Kidney (tissue), 14 donors: ENCODE data around the gene BEAN1. TPM values are rescaled to one million over a fixed set of nuclear protein-coding genes. Genes with fewer than 3 reads are reported as not detected.

Experiments
- DNase-seq, 5 donors: peaks; one replicate each; pipeline ENCODE4 v3.0.0-alpha.2; 2013 to 2020
- FAIRE-seq: peaks from 2 replicates; lab custom pipeline; 2012; peaks lifted over from hg19 to GRCh38; lab: Jason Lieb, UNC
- H3K27ac ChIP-seq, 2 donors: one replicate each; pipeline ENCODE4 v1.7.0; 2013; ENCODE audit warnings: low read depth in 2 of 2, low read length in 2 of 2, inconsistent platforms in 1 of 2
- H3K27me3 ChIP-seq: one replicate; pipeline ENCODE4 v1.7.1; 2013; ENCODE audit warnings: low read length, inconsistent platforms; ENCODE audit not compliant: control insufficient read depth, insufficient read depth
- H3K36me3 ChIP-seq, 3 donors: one replicate each; pipeline versions ENCODE4 v1.7.0 to v1.7.1; 2013; ENCODE audit warnings: low read length in 3 of 3, control low read depth in 1 of 3, inconsistent platforms in 1 of 3; ENCODE audit not compliant: insufficient read depth in 3 of 3, control insufficient read depth in 2 of 3
- H3K4me1 ChIP-seq, 3 donors: one replicate each; pipeline versions ENCODE4 v1.7.0 to v1.7.1; 2013; ENCODE audit warnings: low read length in 3 of 3, inconsistent platforms in 1 of 3, low read depth in 1 of 3; ENCODE audit not compliant: control insufficient read depth in 2 of 3, insufficient read depth in 2 of 3
- H3K4me3 ChIP-seq, 3 donors: one replicate each; pipeline versions ENCODE4 v1.7.0 to v1.8.1; 2013; ENCODE audit warnings: low read length in 3 of 3, control low read depth in 1 of 3, inconsistent platforms in 1 of 3
- H3K9ac ChIP-seq, 3 donors: one replicate each; pipeline versions ENCODE4 v1.7.0 to v1.7.1; 2013; ENCODE audit warnings: low read length in 3 of 3, control low read depth in 1 of 3, inconsistent platforms in 1 of 3
- H3K9me3 ChIP-seq, 3 donors: one replicate each; pipeline versions ENCODE4 v1.7.0 to v1.7.1; 2013; ENCODE audit warnings: low read length in 3 of 3, control low read depth in 1 of 3, inconsistent platforms in 1 of 3; ENCODE audit not compliant: control insufficient read depth in 2 of 3, insufficient read depth in 1 of 3
- CTCF ChIP-seq: IDR thresholded peaks from 3 replicates; pipeline ENCODE4 v1.5.1; 2012; ENCODE audit warnings: mild to moderate bottlenecking, moderate library complexity, borderline replicate concordance; ENCODE audit not compliant: insufficient read depth; ENCODE audit errors: extremely low read depth
- intact Hi-C: fragments of 100-400 bp; cut with DNase I; formaldehyde crosslinking; loops from one replicate; pipeline ENCODE4 v1.11.1; 2022
- polyA plus RNA-seq: library from polyadenylated mRNA; stranded (reverse); fragments of 350-450 nt; fragmentation: Illumina TruSeq; extraction: RNeasy Lipid Tissue Mini Kit (QIAGEN cat#74804); gene quantifications from one replicate; pipeline ENCODE4 v1.2.3, GENCODE V29; 2014; ENCODE audit warnings: low read depth, low replicate concordance; ENCODE audit not compliant: insufficient read depth
- total RNA-seq: library from RNA; stranded (reverse); fragmentation: NEBNext Ultra II Directional; extraction: Animal tissue kit (Norgen Biotek cat#: 25700); gene quantifications from one replicate; pipeline ENCODE4 v1.2.1, GENCODE V29; 2021
- donor health status: control.
- donor health status: control.
- donor health status: control.
- donor health status: control.
- donor health status: control.
- donor health status: DM: yes; HTN: yes; CAD: no.
- donor health status: Normal renal cell carcinoma (clear cell type).

BEAN1 gene
- total and polyA plus RNA-seq, 2 donors from 2014 or later: 0.47 to 2.4 TPM

GRCh38 chr16:66517586-66518263 lies 90.6 kb downstream of the BEAN1 start:
- Histone ChIP-seq H3K4me1 (peaks cover 6 to 40% (median 34%) of the 10 kb centered on the region in 3 donors), H3K4me3 (peak overlapping the region in 1 of 3 donors; percentile 27), H3K9ac (peak overlapping the region in 1 of 3 donors; percentile 87), H3K9me3 (no peaks in the 10 kb centered on the region), H3K36me3 (peaks cover 2 to 16% (median 3%) of the 10 kb centered on the region in 3 donors), H3K27ac (peak overlapping the region; percentile 96 to 98), H3K27me3 (no peaks in the 10 kb centered on the region)
- TF ChIP-seq CTCF: no peak
- no peak for DNase-seq
- FAIRE-seq: no peak
- intact Hi-C loops: no loop called here

GRCh38 chr16:66519482-66520373 lies 92.6 kb downstream of the BEAN1 start:
- Histone ChIP-seq H3K9ac (no peak overlapping the region), H3K27me3 (no peaks in the 10 kb centered on the region), H3K27ac (peak overlapping the region in 1 of 2 donors; percentile 84), H3K9me3 (no peaks in the 10 kb centered on the region), H3K36me3 (peaks cover 0 to 16% (median 2%) of the 10 kb centered on the region in 3 donors), H3K4me1 (peaks cover 6 to 39% (median 27%) of the 10 kb centered on the region in 3 donors), H3K4me3 (no peak overlapping the region)
- FAIRE-seq (no peak), DNase-seq (no peak)
- intact Hi-C loops: no loop called here
- TF ChIP-seq CTCF: no peak

- H3K9ac ChIP-seq: no peak overlapping the region
- FAIRE-seq (no peak), DNase-seq (no peak)
- TF ChIP-seq CTCF: no peak
- intact Hi-C loops: no loop called here
- H3K4me3 ChIP-seq: no peak overlapping the region
- no peaks in the 10 kb centered on the region for H3K9me3 ChIP-seq
- peaks cover 6 to 35% (median 27%) of the 10 kb centered on the region in 3 donors for H3K4me1 ChIP-seq
- H3K36me3 ChIP-seq: peaks cover 0 to 16% (median 2%) of the 10 kb centered on the region in 3 donors
- H3K27ac ChIP-seq: peak overlapping the region in 1 of 2 donors; percentile 84
- H3K27me3 ChIP-seq: no peaks in the 10 kb centered on the region
These were observed 93.5 kb downstream of the BEAN1 start for GRCh38 chr16:66520406-66521170.
